H1 (cell line): Measurements from ENCODE around the gene ADH1C. TPM values are rescaled to one million over a fixed set of nuclear protein-coding genes. Genes with fewer than 3 reads are reported as not detected.

Source experiments
- CTCF ChIA-PET: fragments of 300-600 bp; sonication (Branson Sonifier 250); formaldehyde crosslinking; loops from one replicate; lab custom pipeline; 2021; ENCODE audit not compliant: partially characterized antibody; lab: Charles Lee
- POLR2A ChIA-PET: fragments of 300-600 bp; sonication (Branson Sonifier 250); formaldehyde crosslinking; loops from one replicate; lab custom pipeline; 2021; ENCODE audit warnings: inconsistent platforms; ENCODE audit not compliant: partially characterized antibody; lab: Charles Lee
- DNase-seq, 2 experiments: peaks; one replicate each; pipeline versions ENCODE4 v3.0.0 to v3.0.0-alpha.2; 2010 to 2022; ENCODE audit warnings: low spot score in 2 of 2, low read depth in 1 of 2, mixed read lengths in 1 of 2
- FAIRE-seq: peaks from 2 replicates; lab custom pipeline; 2011; peaks lifted over from hg19 to GRCh38; lab: Jason Lieb, UNC
- H2AFZ ChIP-seq: 2 replicates; pipeline ENCODE4 v1.8.1; 2012; ENCODE audit warnings: low read length, inconsistent platforms
- H2AK5ac ChIP-seq: 2 replicates; pipeline ENCODE4 v1.6.1; 2013; ENCODE audit warnings: low read depth, low read length
- H2BK120ac ChIP-seq: replicated peaks from 2 replicates; pipeline ENCODE3; 2013; ENCODE audit warnings: low read depth, low read length, inconsistent platforms
- H2BK12ac ChIP-seq: 2 replicates; pipeline ENCODE4 v1.6.1; 2013; ENCODE audit warnings: low read depth, low read length
- H2BK15ac ChIP-seq: 2 replicates; pipeline ENCODE4 v1.6.1; 2013; ENCODE audit warnings: low read length
- H2BK20ac ChIP-seq: 2 replicates; pipeline ENCODE4 v1.6.1; 2013; ENCODE audit warnings: low read length
- H2BK5ac ChIP-seq: 2 replicates; pipeline ENCODE4 v1.6.1; 2013; ENCODE audit warnings: low read depth, low read length
- H3K14ac ChIP-seq: 2 replicates; pipeline ENCODE4 v1.6.1; 2013; ENCODE audit warnings: inconsistent platforms; ENCODE audit not compliant: insufficient read length
- H3K18ac ChIP-seq: 2 replicates; pipeline ENCODE4 v1.6.1; 2013; ENCODE audit warnings: low read length; ENCODE audit errors: extremely low read depth
- H3K23ac ChIP-seq: 2 replicates; pipeline ENCODE4 v1.6.1; 2013; ENCODE audit warnings: inconsistent platforms; ENCODE audit not compliant: insufficient read length
- H3K23me2 ChIP-seq: 2 replicates; pipeline ENCODE4 v1.6.1; 2013; ENCODE audit warnings: low read depth, low read length
- H3K27ac ChIP-seq: 2 replicates; pipeline ENCODE4 v1.6.1; 2011; ENCODE audit warnings: low read depth, low read length, inconsistent platforms
- H3K27me3 ChIP-seq, 4 experiments: replicated peaks in 1 of 4; 1 replicate in 1 of 4; 2 replicates in 3 of 4; pipeline versions ENCODE4 v1.6.1 to v1.8.1; 2011 to 2013; ENCODE audit warnings: low read length in 3 of 4, mild to moderate bottlenecking in 3 of 4, inconsistent platforms in 2 of 4, mixed read lengths in 2 of 4, moderate library complexity in 1 of 4; ENCODE audit not compliant: control insufficient read depth in 3 of 4, insufficient read depth in 3 of 4; ENCODE audit errors: extremely low read depth in 1 of 4
- H3K36me3 ChIP-seq, 4 experiments: 2 replicates each; pipeline versions ENCODE4 v1.6.1 to v1.8.1; 2011 to 2013; ENCODE audit warnings: mild to moderate bottlenecking in 4 of 4, low read length in 3 of 4, moderate library complexity in 2 of 4, control low read depth in 1 of 4, inconsistent platforms in 1 of 4; ENCODE audit not compliant: insufficient read depth in 4 of 4, control insufficient read depth in 2 of 4
- H3K4ac ChIP-seq: replicated peaks from 2 replicates; pipeline ENCODE3; 2013; ENCODE audit warnings: low read length, low read depth, mixed read lengths, inconsistent platforms; ENCODE audit not compliant: insufficient read length
- H3K4me1 ChIP-seq, 4 experiments: replicated peaks in 1 of 4; 1 replicate in 1 of 4; 2 replicates in 3 of 4; pipeline versions ENCODE4 v1.6.1 to v1.8.1; 2011 to 2013; ENCODE audit warnings: low read length in 3 of 4, inconsistent platforms in 2 of 4, mixed read lengths in 1 of 4; ENCODE audit not compliant: insufficient read depth in 4 of 4, control insufficient read depth in 3 of 4
- H3K4me2 ChIP-seq, 2 experiments: 2 replicates each; pipeline versions ENCODE4 v1.6.1 to v1.8.1; 2011 to 2013; ENCODE audit warnings: low read depth in 2 of 2, low read length in 2 of 2, control low read depth in 1 of 2, inconsistent platforms in 1 of 2, mild to moderate bottlenecking in 1 of 2; ENCODE audit not compliant: insufficient read depth in 1 of 2
- H3K4me3 ChIP-seq, 4 experiments: fragments of 200-600, 300-600 bp in 1 of 4; sonication (generic), shearing (Covaris generic), sonication (Bioruptor Twin) in 1 of 4; 2 replicates each; pipeline versions ENCODE4 v1.5.1 to v1.8.1; 2011 to 2016; ENCODE audit warnings: low read length in 4 of 4, low read depth in 3 of 4, control low read depth in 2 of 4, inconsistent platforms in 2 of 4, mild to moderate bottlenecking in 2 of 4, mixed read lengths in 1 of 4, moderate library complexity in 1 of 4; ENCODE audit not compliant: insufficient read depth in 2 of 4; ENCODE audit errors: extremely low read depth in 1 of 4
- H3K56ac ChIP-seq: replicated peaks from 2 replicates; pipeline ENCODE3; 2013; ENCODE audit warnings: low read depth, mild to moderate bottlenecking, mixed read lengths, low read length, inconsistent platforms; ENCODE audit not compliant: insufficient read length
- H3K79me1 ChIP-seq: 2 replicates; pipeline ENCODE4 v1.6.1; 2013; ENCODE audit warnings: low read depth, low read length, control low read depth
- H3K79me2 ChIP-seq, 2 experiments: 2 replicates each; pipeline versions ENCODE4 v1.6.1 to v1.8.1; 2012 to 2013; ENCODE audit warnings: low read length in 2 of 2, mild to moderate bottlenecking in 2 of 2, inconsistent platforms in 1 of 2; ENCODE audit not compliant: insufficient read depth in 2 of 2, control insufficient read depth in 1 of 2
- H3K9ac ChIP-seq, 4 experiments: replicated peaks in 1 of 4; 1 replicate in 1 of 4; 2 replicates in 3 of 4; pipeline versions ENCODE4 v1.6.1 to v1.8.1; 2011 to 2013; ENCODE audit warnings: low read depth in 3 of 4, low read length in 3 of 4, control low read depth in 2 of 4, mild to moderate bottlenecking in 2 of 4, moderate library complexity in 2 of 4, inconsistent platforms in 1 of 4; ENCODE audit errors: extremely low read depth in 1 of 4
- H3K9me3 ChIP-seq, 2 experiments: 2 replicates each; pipeline versions ENCODE4 v1.6.1 to v1.8.1; 2012 to 2013; ENCODE audit warnings: mild to moderate bottlenecking in 2 of 2, moderate library complexity in 2 of 2, control low read depth in 1 of 2, inconsistent platforms in 1 of 2, low read depth in 1 of 2, low read length in 1 of 2, mixed read lengths in 1 of 2; ENCODE audit not compliant: insufficient read depth in 2 of 2
- H4K20me1 ChIP-seq, 2 experiments: replicated peaks in 1 of 2; 2 replicates each; pipeline versions ENCODE3 to v1.8.1; 2011 to 2013; ENCODE audit warnings: inconsistent platforms in 2 of 2, low read length in 2 of 2, mild to moderate bottlenecking in 1 of 2; ENCODE audit not compliant: insufficient read depth in 2 of 2, control insufficient read depth in 1 of 2
- H4K5ac ChIP-seq: 2 replicates; pipeline ENCODE4 v1.6.1; 2013; ENCODE audit warnings: low read length, low read depth, mixed read lengths, inconsistent platforms; ENCODE audit not compliant: insufficient read length
- H4K8ac ChIP-seq: 2 replicates; pipeline ENCODE4 v1.8.0; 2013; ENCODE audit warnings: mild to moderate bottlenecking, moderate library complexity, low read length, inconsistent platforms; ENCODE audit not compliant: insufficient read depth; ENCODE audit errors: extremely low read depth
- H4K91ac ChIP-seq: replicated peaks from 2 replicates; pipeline ENCODE3; 2013; ENCODE audit warnings: low read length, mixed read lengths, inconsistent platforms; ENCODE audit not compliant: insufficient read length
- BCL11A ChIP-seq, 2 experiments: IDR thresholded peaks; one replicate each; pipeline ENCODE4 v1.6.1; 2011; ENCODE audit warnings: low read depth in 2 of 2, low read length in 2 of 2, mild to moderate bottlenecking in 2 of 2
- CHD1 ChIP-seq: IDR thresholded peaks from 2 replicates; pipeline ENCODE4 v1.6.1; 2012; ENCODE audit warnings: low read depth, low read length, improper control_type of control experiment
- CHD2 ChIP-seq: IDR thresholded peaks from 2 replicates; pipeline ENCODE4 v1.6.1; 2012; ENCODE audit warnings: low read length, improper control_type of control experiment
- FOSL1 ChIP-seq: IDR thresholded peaks from 2 replicates; pipeline ENCODE4 v1.6.1; 2011; ENCODE audit warnings: mild to moderate bottlenecking, low read depth, low read length, moderate library complexity; ENCODE audit not compliant: insufficient read depth
- GTF2F1 ChIP-seq: IDR thresholded peaks from 2 replicates; pipeline ENCODE4 v1.6.1; 2012; ENCODE audit warnings: low read depth, low read length, improper control_type of control experiment, borderline replicate concordance
- TAF7 ChIP-seq: optimal IDR thresholded peaks from 2 replicates; pipeline ENCODE3; 2011; ENCODE audit warnings: low read depth, mild to moderate bottlenecking, inconsistent platforms, low read length, moderate library complexity, borderline replicate concordance
- WGBS, 2 experiments: shearing (Covaris generic) in 1 of 2; methylation state at CpG; one replicate each; pipeline versions ENCODE4 v1.1.6 to v1.1.7; 2013 to 2015; ENCODE audit warnings: low lambda C conversion rate in 2 of 2, mixed read lengths in 2 of 2, inconsistent platforms in 1 of 2, low coverage in 1 of 2, missing lambda C conversion rate in 1 of 2; ENCODE audit not compliant: insufficient replicate concordance in 2 of 2, insufficient coverage in 1 of 2, insufficient read length in 1 of 2; ENCODE audit errors: extremely low coverage in 1 of 2, missing lambda C conversion rate in 1 of 2; 5-methylcytosine and 5-hydroxymethylcytosine counted together
- long read RNA-seq, 2 experiments: library from RNA in 1 of 2; library from capped mRNA in 1 of 2; stranded (forward); transcript quantifications; one replicate each; pipeline ENCODE4 v2.0.0, GENCODE V29; 2021; ENCODE audit warnings: inconsistent platforms in 1 of 2
- polyA minus RNA-seq, 3 experiments: library from RNA; depleted of rRNA, polyadenylated mRNA; stranded (reverse); fragments of >200 nt; gene quantifications; 1 replicate in 2 of 3; 2 replicates in 1 of 3; pipeline ENCODE4 v1.2.3, GENCODE V29; 2011
- polyA plus RNA-seq, 7 experiments: library from polyadenylated mRNA; depleted of rRNA in 3 of 7; stranded (reverse) in 5 of 7; unstranded in 2 of 7; fragments of >200 nt in 5 of 7; fragments of 200-250 nt in 2 of 7; gene quantifications; 1 replicate in 5 of 7; 2 replicates in 1 of 7; 4 replicates in 1 of 7; pipeline versions ENCODE4 v1.2.1 to v1.2.3, GENCODE V29; 2011 to 2013; ENCODE audit warnings: missing spikeins in 2 of 7, mixed read lengths in 2 of 7
- total RNA-seq: library from RNA; stranded (reverse); fragmentation: NEBNext Ultra II Directional; extraction: Animal tissue kit (Norgen Biotek cat#: 25700); gene quantifications from 2 replicates; pipeline ENCODE4 v1.2.1, GENCODE V29; 2021
- TF ChIP-seq, protein P1 (sequence below), 3 experiments: IDR thresholded peaks; 1 replicate in 2 of 3; 2 replicates in 1 of 3; pipeline versions ENCODE4 v1.5.1 to v1.6.1; 2011; ENCODE audit warnings: low read length in 3 of 3, mild to moderate bottlenecking in 3 of 3, inconsistent platforms in 2 of 3, low read depth in 1 of 3, moderate library complexity in 1 of 3; ENCODE audit not compliant: insufficient read depth in 1 of 3; ENCODE audit errors: control extremely low read depth in 1 of 3

The ADH1C gene
- total RNA-seq (not detected in 2 replicates), polyA plus RNA-seq (2011; rRNA removed) (not detected in 2 replicates), polyA minus RNA-seq (2011; rRNA and poly(A)+ RNA removed) (not detected in 2 replicates)
- not detected for polyA plus RNA-seq (2011; cell fraction: cytosol; rRNA removed)
- polyA plus RNA-seq (2011; cell fraction: nucleus; rRNA removed): not detected
- polyA plus RNA-seq (2012, experiment 1 of 2): not detected in 4 replicates
- not detected for polyA plus RNA-seq (2012, experiment 2 of 2)
- polyA plus RNA-seq (2013, experiment 1 of 2): not detected
- polyA plus RNA-seq (2013, experiment 2 of 2): not detected
- polyA minus RNA-seq (2011; cell fraction: cytosol; rRNA and poly(A)+ RNA removed): not detected
- not detected for polyA minus RNA-seq (2011; cell fraction: nucleus; rRNA and poly(A)+ RNA removed)
- long read RNA-seq, experiment 1: 0 reads
- long read RNA-seq, experiment 2: 0 reads

DNA sequence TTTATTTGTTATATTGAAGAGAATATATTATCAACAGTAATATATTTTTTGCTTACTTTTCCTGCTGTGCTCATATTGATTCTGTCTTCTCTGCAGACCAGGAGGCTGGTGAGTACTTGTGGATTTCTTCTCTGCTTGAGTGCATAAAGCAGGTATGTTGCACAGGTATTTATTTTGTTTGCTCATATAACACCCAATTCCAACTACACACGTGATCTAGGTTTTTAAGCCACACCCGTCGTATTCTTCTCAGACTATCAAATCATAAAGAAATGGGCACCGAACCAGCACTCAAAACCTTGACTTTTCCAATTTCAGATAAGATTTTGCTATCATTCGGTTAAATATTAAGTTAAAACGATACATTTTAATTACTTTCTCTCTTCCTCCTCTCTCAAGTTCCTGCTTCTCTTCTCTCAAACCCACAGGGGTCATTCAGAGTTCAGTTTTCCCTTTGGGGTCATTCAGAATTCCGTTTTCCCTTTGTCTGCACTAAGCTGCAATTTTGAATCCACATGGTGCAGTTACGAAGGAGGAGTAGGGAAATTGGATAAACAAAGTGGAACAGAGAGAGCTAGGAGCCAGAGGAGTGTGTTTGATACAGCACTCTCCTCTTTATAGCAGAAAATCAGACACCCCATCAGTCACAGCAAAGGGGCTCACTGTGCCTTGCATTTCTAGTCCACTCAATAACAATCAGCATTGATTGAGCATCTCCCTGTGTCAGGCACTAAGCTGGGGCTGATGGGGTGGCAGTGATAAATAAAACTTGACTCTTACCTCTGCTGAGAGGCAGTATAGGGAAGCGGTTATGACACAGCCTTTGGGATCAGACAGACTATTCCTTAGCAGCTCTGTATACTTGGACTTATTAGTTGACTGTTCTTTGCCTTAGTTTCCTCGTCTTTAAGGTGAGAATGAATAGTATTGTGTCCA, at the start of gene ADH1C:
ADH1C (minus strand) TSS at position 145 of the 936 bp plus-strand sequence; CDS start at position 74, 71 bp downstream.
- Histone ChIP-seq H2BK12ac (no peak within 1 kb of the TSS), H3K36me3 (no peaks in the 10 kb centered on the region), H3K18ac (no peak within 1 kb of the TSS), H3K27me3 (no peaks in the 10 kb centered on the region), H3K4ac (no peak within 1 kb of the TSS), H4K8ac (no peak within 1 kb of the TSS), H3K14ac (no peak within 1 kb of the TSS), H2BK5ac (no peak within 1 kb of the TSS), H3K9ac (no peak within 1 kb of the TSS), H4K20me1 (no peaks in the 10 kb centered on the region), H3K9me3 (no peaks in the 10 kb centered on the region), H2BK120ac (no peak within 1 kb of the TSS), H3K4me2 (no peak within 1 kb of the TSS), H3K23me2 (no peaks in the 10 kb centered on the region), H2BK15ac (no peak within 1 kb of the TSS), H3K79me2 (no peaks in the 10 kb centered on the region), H3K4me1 (no peaks in the 10 kb centered on the region), H3K27ac (no peak within 1 kb of the TSS), H2AK5ac (no peak within 1 kb of the TSS), H4K5ac (no peak within 1 kb of the TSS), H3K23ac (no peak within 1 kb of the TSS), H3K79me1 (no peaks in the 10 kb centered on the region), H4K91ac (no peak within 1 kb of the TSS), H2AFZ (no peak within 1 kb of the TSS), H3K4me3 (no peak within 1 kb of the TSS), H2BK20ac (no peak within 1 kb of the TSS), H3K56ac (no peak within 1 kb of the TSS)
- DNase-seq (no peak), FAIRE-seq (no peak)
- WGBS, 2 experiments: 78 to 100% methylated on average over 1 to 10 of the region's 10 CpGs
- POLR2A ChIA-PET: no interaction called here
- CTCF ChIA-PET: no interaction called here
- no peak for TF ChIP-seq BCL11A (IDR thresholded peaks at IDR 0.05; ENCODE audit: low read depth in 2 of 2, low read length in 2 of 2)
- TF ChIP-seq TAF7: no peak
- TF ChIP-seq CHD2: no peak
- TF ChIP-seq CHD1: no peak
- TF ChIP-seq, protein P1, sequence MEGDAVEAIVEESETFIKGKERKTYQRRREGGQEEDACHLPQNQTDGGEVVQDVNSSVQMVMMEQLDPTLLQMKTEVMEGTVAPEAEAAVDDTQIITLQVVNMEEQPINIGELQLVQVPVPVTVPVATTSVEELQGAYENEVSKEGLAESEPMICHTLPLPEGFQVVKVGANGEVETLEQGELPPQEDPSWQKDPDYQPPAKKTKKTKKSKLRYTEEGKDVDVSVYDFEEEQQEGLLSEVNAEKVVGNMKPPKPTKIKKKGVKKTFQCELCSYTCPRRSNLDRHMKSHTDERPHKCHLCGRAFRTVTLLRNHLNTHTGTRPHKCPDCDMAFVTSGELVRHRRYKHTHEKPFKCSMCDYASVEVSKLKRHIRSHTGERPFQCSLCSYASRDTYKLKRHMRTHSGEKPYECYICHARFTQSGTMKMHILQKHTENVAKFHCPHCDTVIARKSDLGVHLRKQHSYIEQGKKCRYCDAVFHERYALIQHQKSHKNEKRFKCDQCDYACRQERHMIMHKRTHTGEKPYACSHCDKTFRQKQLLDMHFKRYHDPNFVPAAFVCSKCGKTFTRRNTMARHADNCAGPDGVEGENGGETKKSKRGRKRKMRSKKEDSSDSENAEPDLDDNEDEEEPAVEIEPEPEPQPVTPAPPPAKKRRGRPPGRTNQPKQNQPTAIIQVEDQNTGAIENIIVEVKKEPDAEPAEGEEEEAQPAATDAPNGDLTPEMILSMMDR (IDR thresholded peaks at IDR 0.05; ENCODE audit: control extremely low read depth in 1 of 3, insufficient read depth in 1 of 3, low read depth in 1 of 3, low read length in 3 of 3): no peak
- no peak for TF ChIP-seq FOSL1
- TF ChIP-seq GTF2F1: no peak
